Measurements from ENCODE around the gene ASPSCR1. TPM values are rescaled to one million over a fixed set of nuclear protein-coding genes. Genes with fewer than 3 reads are reported as not detected.

ASPSCR1 gene
- total and polyA plus RNA-seq, 2 of the 13 experiments (the other 11 are each of a cell fraction or from before 2014, with no cell fraction given), result 274 to 314 TPM

- no peak for TF ChIP-seq ZNF646 (CRISPR knock-in tag; IDR thresholded peaks at IDR 0.05)
- no peak for TF ChIP-seq ZNF10 (CRISPR knock-in tag; IDR thresholded peaks at IDR 0.05; ENCODE audit: borderline replicate concordance, low read depth)
- TF ChIP-seq PRDM15 (CRISPR knock-in tag; IDR thresholded peaks at IDR 0.05), result no peak
- TF ChIP-seq ZNF704 (CRISPR knock-in tag; IDR thresholded peaks at IDR 0.05; ENCODE audit: borderline replicate concordance), result no peak
- no peak for TF ChIP-seq SIX4 (CRISPR knock-in tag; IDR thresholded peaks at IDR 0.05)
- TF ChIP-seq KMT2A (CRISPR knock-in tag; IDR thresholded peaks at IDR 0.05), result peak; percentile 78
- TF ChIP-seq STAT5B (CRISPR knock-in tag; IDR thresholded peaks at IDR 0.05), result no peak
- TF ChIP-seq ZNF564 (CRISPR knock-in tag; IDR thresholded peaks at IDR 0.05), result peak; percentile 64; the same call in 1 of the 2 replicates
- peak; percentile 83; the same call in 1 of the 2 replicates for TF ChIP-seq ZNF441 (CRISPR knock-in tag; IDR thresholded peaks at IDR 0.05; ENCODE audit: borderline replicate concordance)
- peak; percentile 65 for TF ChIP-seq TFDP2 (CRISPR knock-in tag; IDR thresholded peaks at IDR 0.05)
- TF ChIP-seq PHF5A (CRISPR knock-in tag; IDR thresholded peaks at IDR 0.05; ENCODE audit: low read depth, unreplicated experiment), result peak; percentile 73
These were observed 79.5 kb downstream of the ASPSCR1 start (continued) for GRCh38 chr17:82056729-82057621.
